HG03520 (cell line): ENCODE data around the gene KCNA2.

ENCODE experiments used
- ATAC-seq: cut with Tn5 transposase; IDR thresholded peaks from one replicate; pipeline ENCODE4 v1.9.1; 2021; ENCODE audit warnings: mild to moderate bottlenecking, moderate library complexity; ENCODE audit not compliant: unreplicated experiment

KCNA2 gene

GRCh38 chr1:110572751-110573150 lies 33.4 kb downstream of the KCNA2 start:
- ATAC-seq = no peak

- ATAC-seq = no peak
These were observed 35.3 kb downstream of the KCNA2 start for GRCh38 chr1:110570901-110571300.

- no peak for ATAC-seq
These were observed 35.9 kb downstream of the KCNA2 start for GRCh38 chr1:110570307-110570706.

- ATAC-seq = no peak
These were observed 39.3 kb downstream of the KCNA2 start for GRCh38 chr1:110566836-110567235.

- no peak for ATAC-seq
These were observed 40.6 kb downstream of the KCNA2 start for GRCh38 chr1:110565565-110565964.

GRCh38 chr1:110563089-110563488 lies 43.1 kb downstream of the KCNA2 start:
- ATAC-seq = no peak

DNA sequence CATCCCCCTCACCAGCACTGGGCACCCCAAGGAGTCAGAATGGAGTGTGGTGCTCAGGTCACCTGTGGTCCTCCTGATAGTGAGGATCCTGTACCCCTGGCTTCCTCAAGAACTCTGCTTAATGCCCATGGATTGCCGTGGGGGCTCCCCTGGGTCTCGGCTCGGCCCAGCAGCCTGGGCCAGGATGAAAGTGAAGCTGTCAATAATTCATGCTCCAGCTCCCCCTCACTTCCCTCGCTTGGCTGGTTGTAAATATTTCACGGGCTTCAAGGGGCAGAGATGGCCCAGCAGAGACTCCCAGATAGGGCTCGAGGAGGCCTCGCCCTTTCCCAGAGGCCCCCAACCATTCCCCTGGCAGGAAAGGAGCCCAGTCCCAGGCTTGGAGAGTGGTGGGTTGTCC lies 44.6 kb downstream of the KCNA2 start:
- no peak for ATAC-seq

DNA sequence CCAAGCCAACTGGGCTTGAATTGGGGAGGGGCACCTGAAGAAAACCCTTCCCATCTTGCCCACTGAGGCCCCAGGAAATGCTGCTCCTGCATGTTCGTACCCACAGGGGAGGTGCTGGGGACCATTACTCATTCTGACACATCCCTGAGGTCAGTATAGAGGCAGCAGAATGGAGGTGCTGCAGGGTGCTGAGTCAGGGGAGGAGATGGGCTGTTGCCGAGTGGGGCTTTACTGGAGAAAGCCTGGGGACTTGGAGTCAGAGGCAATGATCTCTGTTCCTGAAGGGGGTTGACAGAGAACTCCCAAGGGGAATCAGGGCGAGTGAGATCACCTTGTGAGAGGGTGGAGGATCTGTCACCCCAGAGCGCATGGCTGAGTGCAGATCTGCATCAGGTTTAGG lies 47.0 kb downstream of the KCNA2 start:
- no peak for ATAC-seq

DNA sequence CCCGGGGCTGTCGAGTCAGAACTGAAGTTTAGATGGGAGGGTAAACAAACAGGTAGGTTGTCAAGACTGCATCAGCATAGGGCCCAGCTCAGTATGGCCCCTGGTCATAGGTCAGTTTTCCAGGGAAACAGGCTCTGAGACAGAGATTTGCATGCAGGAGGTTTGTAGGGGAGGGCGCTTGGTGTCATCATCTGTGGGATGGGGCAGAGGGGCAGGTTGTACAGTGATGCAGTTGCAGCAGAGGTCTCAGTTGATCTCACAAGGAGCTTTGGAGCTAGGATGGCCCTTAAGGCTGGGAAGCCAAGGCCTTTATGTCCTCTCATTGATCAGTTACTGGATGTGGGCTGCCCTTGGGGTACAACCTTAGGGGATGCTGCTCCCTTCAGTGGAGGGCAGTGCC lies 48.7 kb downstream of the KCNA2 start:
- ATAC-seq = no peak

GRCh38 chr1:110556471-110556807 lies 49.7 kb downstream of the KCNA2 start:
- no peak for ATAC-seq

DNA sequence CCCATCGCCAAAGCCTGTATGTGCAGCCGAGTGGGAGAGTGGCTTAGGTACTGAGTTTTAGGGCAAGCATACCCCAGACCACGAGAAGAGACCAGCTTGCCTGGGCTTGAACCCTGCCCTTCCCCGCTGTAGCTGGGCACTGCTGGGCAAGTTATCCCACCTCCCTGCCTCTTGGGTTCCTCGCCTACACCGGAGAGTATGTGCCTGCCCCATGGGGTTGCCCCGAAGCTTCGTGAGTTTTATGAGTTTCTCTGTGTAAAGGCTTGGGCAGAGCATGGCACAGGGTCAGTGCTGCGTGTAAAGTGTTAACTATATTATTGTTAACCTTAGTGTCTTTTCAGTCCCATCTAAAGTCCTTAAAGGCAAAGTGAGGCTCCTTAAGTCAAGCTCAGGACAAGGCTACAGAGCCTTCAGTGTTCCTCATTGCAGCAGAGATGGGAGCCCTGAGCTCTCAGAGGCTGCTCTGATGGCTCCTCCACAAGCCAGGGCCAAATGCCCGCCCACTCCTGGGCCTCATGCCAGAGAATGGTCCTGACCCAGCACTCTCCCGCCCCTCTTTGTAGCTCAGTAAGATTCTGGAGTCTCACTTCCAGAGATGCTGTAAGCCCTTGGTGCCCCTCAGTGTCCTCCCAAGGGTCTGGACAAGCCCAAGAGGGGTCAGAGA lies 50.2 kb downstream of the KCNA2 start:
- ATAC-seq = no peak

GRCh38 chr1:110554871-110555801 lies 51.0 kb downstream of the KCNA2 start:
- ATAC-seq = no peak

GRCh38 chr1:110551278-110551809 lies 54.8 kb downstream of the KCNA2 start:
- no peak for ATAC-seq

- no peak for ATAC-seq
These were observed 56.3 kb downstream of the KCNA2 start for GRCh38 chr1:110549831-110550230.

DNA sequence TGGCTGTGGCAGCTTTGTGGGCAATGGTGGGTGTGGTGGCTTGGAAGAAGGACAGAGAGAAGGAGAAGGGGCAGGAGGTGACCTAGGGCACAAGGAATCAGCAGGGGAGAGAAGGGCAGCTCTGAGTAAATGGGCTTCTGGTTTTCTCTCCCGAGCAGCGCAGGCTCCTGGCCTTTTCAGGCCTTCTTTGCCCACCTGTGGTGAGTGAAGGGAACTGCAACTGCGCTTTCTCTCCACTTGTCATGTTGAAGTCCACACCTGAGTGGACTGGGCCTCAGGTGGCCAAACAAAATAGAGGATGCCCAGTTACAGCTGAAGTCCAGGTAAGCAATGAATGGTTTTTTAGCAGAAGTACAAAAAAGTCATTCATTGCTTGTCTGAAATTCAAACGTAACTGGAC lies 57.8 kb downstream of the KCNA2 start:
- no peak for ATAC-seq

DNA sequence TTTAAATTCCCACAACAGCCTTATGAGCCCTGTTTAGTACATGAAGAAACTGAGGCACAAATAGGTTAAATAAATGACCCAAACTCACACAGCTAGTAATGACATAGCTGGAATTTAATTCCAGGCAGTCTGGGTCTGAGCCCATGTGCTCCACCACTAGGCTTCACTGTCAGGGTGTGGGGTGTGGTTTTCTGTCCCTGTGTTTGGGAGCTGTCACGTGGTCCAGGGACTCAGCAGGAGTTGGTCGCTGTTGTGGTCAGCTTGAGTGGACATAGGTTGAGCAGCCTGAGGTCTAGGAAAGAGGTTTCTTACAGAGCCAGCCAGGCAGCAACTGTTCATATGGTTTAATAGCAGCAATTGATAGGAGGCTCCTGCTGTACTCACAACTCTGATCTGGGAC lies 59.1 kb downstream of the KCNA2 start:
- ATAC-seq = no peak

DNA sequence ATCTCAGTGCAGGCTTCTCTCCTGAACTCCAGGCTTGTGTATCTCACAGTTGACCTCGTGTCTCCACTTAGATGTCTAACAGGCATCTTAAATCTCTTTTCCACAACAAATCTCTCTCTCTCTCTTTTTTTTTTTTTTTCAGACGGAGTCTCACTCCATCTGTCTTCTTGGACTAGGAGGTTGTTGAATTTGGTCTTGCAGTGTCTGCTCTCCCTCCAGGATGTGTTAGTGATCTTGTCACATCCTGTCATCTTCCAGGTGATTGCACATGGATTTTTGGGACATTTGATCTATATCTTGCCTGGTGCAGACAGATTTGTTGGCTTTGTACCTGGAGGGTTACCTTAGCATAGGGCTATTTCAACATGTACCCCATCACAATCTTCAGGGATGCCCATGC lies 60.7 kb downstream of the KCNA2 start:
- no peak for ATAC-seq

- ATAC-seq = no peak
These were observed 61.4 kb downstream of the KCNA2 start for GRCh38 chr1:110544753-110545152.
